ENCODE results near the gene RANBP9. TPM values are rescaled to one million over a fixed set of nuclear protein-coding genes. Genes with fewer than 3 reads are reported as not detected.

The RANBP9 gene
- total RNA-seq, 6 experiments from 2014 or later, result 37.7 to 42.3 (median 40.8) TPM

DNA sequence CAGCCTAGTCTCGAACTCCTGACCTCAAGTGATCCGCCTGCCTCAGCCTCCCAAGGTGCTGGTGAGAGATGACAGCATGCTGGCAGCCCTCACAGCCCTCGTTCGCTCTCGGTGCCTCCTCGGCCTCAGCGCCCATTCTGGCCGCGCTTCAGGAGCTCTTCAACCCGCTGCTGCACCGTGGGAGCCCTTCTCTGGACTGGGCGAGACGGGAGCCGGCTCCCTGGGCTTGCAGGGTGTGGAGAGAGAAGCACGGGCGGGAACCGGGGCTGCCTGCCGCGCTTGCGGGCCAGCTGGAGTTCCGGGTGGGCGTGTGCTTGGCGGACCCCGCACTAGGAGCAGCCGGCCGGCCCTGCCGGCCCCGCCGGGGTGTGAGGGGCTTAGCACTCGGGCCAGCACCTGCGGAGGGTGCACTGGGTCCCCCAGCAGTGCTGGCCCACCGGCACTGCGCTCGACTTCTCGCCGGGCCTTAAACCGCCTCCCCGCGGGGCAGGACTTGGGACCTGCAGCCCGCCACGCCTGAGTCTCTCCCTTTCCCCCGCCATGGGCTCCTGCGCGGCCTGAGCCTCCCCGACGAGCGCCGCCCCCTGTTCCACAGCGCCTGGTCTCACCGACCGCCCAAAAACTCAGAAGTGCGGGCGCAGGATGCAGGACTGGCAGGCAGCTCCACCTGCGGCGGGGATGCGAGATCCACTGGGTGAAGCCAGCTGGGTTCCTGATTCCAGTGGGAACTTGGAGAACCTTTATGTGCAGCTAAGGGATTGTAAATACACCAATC is 31.5 kb upstream of the RANBP9 start:
- H3K27me3 Mint-ChIP-seq (ENCODE audit: insufficient read depth), result peaks cover 9% of the 10 kb centered on the region
- peaks cover 4% of the 10 kb centered on the region; the same call in 1 of the 2 replicates for H3K9me3 Mint-ChIP-seq
- no peak overlapping the region for H3K27ac Mint-ChIP-seq
- H3K4me3 Mint-ChIP-seq, result no peak overlapping the region
- no peaks in the 10 kb centered on the region for H3K4me1 Mint-ChIP-seq (ENCODE audit: low read depth)
- DNase-seq, result no peak
- no peak for TF ChIP-seq CTCF (IDR thresholded peaks at IDR 0.05)
- H3K36me3 Mint-ChIP-seq (ENCODE audit: low read depth), result no peaks in the 10 kb centered on the region; the same call in 1 of the 2 replicates

DNA sequence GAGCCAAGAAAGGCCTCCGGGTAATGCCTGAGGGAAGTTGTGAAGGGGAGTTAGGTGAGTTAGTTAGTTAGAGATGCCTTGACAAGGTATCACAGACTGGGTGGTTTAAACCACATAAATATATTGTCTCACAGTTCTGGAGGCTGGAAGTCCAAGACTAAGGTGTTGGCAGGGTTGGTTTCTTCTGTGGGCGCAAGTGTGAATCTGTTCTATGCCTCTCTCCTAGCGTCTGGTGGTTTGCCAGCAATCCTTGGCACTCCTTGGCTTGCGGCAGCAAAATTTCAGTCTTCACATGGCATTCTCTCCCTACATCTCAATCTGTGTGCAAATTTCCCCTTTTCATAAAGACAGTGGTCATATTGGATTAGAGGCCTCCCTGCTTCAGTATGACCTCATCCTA is 29.7 kb upstream of the RANBP9 start:
- Mint-ChIP-seq H3K4me3 (no peak overlapping the region), H3K27me3 (ENCODE audit: insufficient read depth) (peaks cover 3% of the 10 kb centered on the region), H3K27ac (no peak overlapping the region), H3K9me3 (peaks cover 4% of the 10 kb centered on the region; the same call in 1 of the 2 replicates), H3K4me1 (ENCODE audit: low read depth) (no peaks in the 10 kb centered on the region), H3K36me3 (ENCODE audit: low read depth) (no peaks in the 10 kb centered on the region; the same call in 1 of the 2 replicates)
- no peak for TF ChIP-seq CTCF (IDR thresholded peaks at IDR 0.05)
- DNase-seq, result no peak

DNA sequence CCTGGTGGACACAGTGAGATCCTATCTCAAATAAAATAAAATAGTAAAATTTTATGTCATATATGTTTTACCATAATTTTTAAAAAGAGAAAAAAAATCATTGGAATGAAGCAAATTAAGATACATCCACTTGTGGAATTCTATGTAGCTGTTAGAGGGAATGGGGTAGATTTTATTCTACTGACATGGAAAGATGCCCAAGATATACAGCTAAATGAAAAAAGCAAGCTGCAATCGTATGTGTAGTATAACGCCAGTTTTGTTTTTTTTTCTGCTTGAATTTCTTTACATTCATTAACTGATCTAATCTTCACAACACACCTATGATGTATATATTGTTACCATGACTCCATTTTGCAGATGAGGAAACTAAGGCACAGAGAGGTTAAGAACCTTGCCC is 23.4 kb upstream of the RANBP9 start:
- no peak for TF ChIP-seq CTCF (IDR thresholded peaks at IDR 0.05)

GRCh38 chr6:13733178-13733887 is 21.7 kb upstream of the RANBP9 start:
- Mint-ChIP-seq H3K27ac (peak overlapping the region; percentile 67), H3K27me3 (ENCODE audit: insufficient read depth) (no peaks in the 10 kb centered on the region), H3K9me3 (no peaks in the 10 kb centered on the region), H3K4me3 (peak overlapping the region; percentile 86), H3K36me3 (ENCODE audit: low read depth) (no peaks in the 10 kb centered on the region), H3K4me1 (ENCODE audit: low read depth) (peaks cover 32% of the 10 kb centered on the region)
- peak; percentile 80 for DNase-seq
- TF ChIP-seq CTCF (IDR thresholded peaks at IDR 0.05), result no peak

More for the DNA sequence above, 23.4 kb upstream of the RANBP9 start:
- Mint-ChIP-seq H3K36me3 (ENCODE audit: low read depth) (no peaks in the 10 kb centered on the region), H3K27me3 (ENCODE audit: insufficient read depth) (no peaks in the 10 kb centered on the region), H3K4me3 (no peak overlapping the region), H3K4me1 (ENCODE audit: low read depth) (peaks cover 26% of the 10 kb centered on the region), H3K27ac (no peak overlapping the region), H3K9me3 (no peaks in the 10 kb centered on the region)
- no peak for DNase-seq

DNA sequence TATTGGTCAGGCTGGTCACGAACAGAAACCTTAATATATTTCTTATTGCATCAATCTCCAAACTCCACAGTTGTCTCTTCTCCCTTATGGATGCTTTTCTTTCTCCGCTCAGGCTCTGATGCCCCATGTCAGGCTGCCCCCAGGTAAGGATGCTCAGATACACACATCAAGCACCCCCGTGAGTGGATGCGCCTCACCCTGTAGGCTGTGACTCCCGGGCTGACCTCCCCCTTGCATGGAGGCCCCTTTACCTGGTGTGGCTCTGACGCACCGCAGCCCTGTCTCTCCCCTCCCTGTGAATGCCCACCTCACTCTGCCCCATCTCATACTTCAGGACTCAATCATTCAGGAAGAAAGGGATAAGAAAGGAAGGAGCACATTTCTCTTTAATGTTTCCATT is 19.1 kb upstream of the RANBP9 start:
- no peak overlapping the region for H3K4me3 Mint-ChIP-seq
- no peak for DNase-seq
- no peak overlapping the region for H3K27ac Mint-ChIP-seq
- peaks cover 35% of the 10 kb centered on the region for H3K4me1 Mint-ChIP-seq (ENCODE audit: low read depth)
- H3K9me3 Mint-ChIP-seq, result no peaks in the 10 kb centered on the region
- no peaks in the 10 kb centered on the region for H3K36me3 Mint-ChIP-seq (ENCODE audit: low read depth)
- no peaks in the 10 kb centered on the region for H3K27me3 Mint-ChIP-seq (ENCODE audit: insufficient read depth)
- no peak for TF ChIP-seq CTCF (IDR thresholded peaks at IDR 0.05)
